ENCODE data around the gene SAMD5.

DNA sequence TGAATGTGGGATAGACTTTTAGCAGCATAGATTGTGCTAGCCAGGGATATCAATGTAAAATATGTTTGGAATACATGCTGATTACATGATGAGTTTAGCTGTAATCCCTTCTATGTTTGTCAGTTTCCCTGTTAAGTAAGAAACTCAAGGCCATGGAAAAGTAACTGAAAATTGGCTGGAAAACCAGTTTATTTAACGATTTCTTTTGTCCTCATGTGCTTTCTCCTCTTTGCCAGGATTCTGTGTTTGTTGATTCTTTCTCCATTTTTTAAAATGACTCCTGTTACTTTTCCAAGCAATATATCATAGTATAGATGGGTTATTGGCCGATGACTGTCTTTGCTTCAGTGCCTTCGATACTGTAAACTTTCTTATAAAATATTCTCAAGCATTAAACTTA is 87.5 kb downstream of the SAMD5 start:
- no peak for TF ChIP-seq POLR2A (IDR thresholded peaks at IDR 0.05)
- no peak for TF ChIP-seq EP300 (IDR thresholded peaks at IDR 0.05)
- TF ChIP-seq, protein P1, sequence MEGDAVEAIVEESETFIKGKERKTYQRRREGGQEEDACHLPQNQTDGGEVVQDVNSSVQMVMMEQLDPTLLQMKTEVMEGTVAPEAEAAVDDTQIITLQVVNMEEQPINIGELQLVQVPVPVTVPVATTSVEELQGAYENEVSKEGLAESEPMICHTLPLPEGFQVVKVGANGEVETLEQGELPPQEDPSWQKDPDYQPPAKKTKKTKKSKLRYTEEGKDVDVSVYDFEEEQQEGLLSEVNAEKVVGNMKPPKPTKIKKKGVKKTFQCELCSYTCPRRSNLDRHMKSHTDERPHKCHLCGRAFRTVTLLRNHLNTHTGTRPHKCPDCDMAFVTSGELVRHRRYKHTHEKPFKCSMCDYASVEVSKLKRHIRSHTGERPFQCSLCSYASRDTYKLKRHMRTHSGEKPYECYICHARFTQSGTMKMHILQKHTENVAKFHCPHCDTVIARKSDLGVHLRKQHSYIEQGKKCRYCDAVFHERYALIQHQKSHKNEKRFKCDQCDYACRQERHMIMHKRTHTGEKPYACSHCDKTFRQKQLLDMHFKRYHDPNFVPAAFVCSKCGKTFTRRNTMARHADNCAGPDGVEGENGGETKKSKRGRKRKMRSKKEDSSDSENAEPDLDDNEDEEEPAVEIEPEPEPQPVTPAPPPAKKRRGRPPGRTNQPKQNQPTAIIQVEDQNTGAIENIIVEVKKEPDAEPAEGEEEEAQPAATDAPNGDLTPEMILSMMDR (IDR thresholded peaks at IDR 0.05), result no peak
- TF ChIP-seq POLR2AphosphoS5 (IDR thresholded peaks at IDR 0.05), result no peak
